ENCODE data around the gene IL17C. TPM values are rescaled to one million over a fixed set of nuclear protein-coding genes. Genes with fewer than 3 reads are reported as not detected.

Gene IL17C
- polyA plus RNA-seq, 1 donor from 2014 or later, result not detected

- H3K36me3 ChIP-seq (ENCODE audit: insufficient read depth, low read length), result peaks cover 5% of the 10 kb centered on the region
- H3K9me3 ChIP-seq (ENCODE audit: low read length), result no peaks in the 10 kb centered on the region
- H3K9ac ChIP-seq (ENCODE audit: low read length), result no peak overlapping the region
- peaks cover 4% of the 10 kb centered on the region for H3K79me2 ChIP-seq (replicated peaks; ENCODE audit: insufficient read depth, low read length)
- H4K20me1 ChIP-seq (ENCODE audit: insufficient read depth), result no peaks in the 10 kb centered on the region
- TF ChIP-seq TAF1 (IDR thresholded peaks at IDR 0.05; ENCODE audit: low read depth) (no peak), RAD21 (conservative IDR thresholded peaks at IDR 0.05) (no peak), EZH2 (IDR thresholded peaks at IDR 0.05; ENCODE audit: borderline replicate concordance, insufficient read depth, low read length, poor library complexity, severe bottlenecking) (no peak), MXI1 (conservative IDR thresholded peaks at IDR 0.05; ENCODE audit: poor library complexity, severe bottlenecking) (no peak), CTCF (IDR thresholded peaks at IDR 0.05; ENCODE audit: poor library complexity, severe bottlenecking) (no peak), SMC3 (conservative IDR thresholded peaks at IDR 0.05; ENCODE audit: poor library complexity) (no peak), POLR2AphosphoS5 (IDR thresholded peaks at IDR 0.05) (no peak), REST (IDR thresholded peaks at IDR 0.05; ENCODE audit: borderline replicate concordance) (no peak), EP300 (conservative IDR thresholded peaks at IDR 0.05; ENCODE audit: poor library complexity, severe bottlenecking) (no peak)
- no peak overlapping the region for H2AFZ ChIP-seq (ENCODE audit: low read depth, low read length)
- no peaks in the 10 kb centered on the region for H3K9me2 ChIP-seq (ENCODE audit: insufficient read depth, low read length)
- H3K27me3 ChIP-seq (ENCODE audit: insufficient read depth, low read depth, low read length), result no peaks in the 10 kb centered on the region
- no peaks in the 10 kb centered on the region for H3F3A ChIP-seq (ENCODE audit: insufficient read depth, low read length, poor library complexity, severe bottlenecking)
- no peak overlapping the region for H3K4me2 ChIP-seq (ENCODE audit: low read length)
- H3K27ac ChIP-seq (ENCODE audit: low read length), result no peak overlapping the region
- H3K4me3 ChIP-seq (ENCODE audit: low read length), result no peak overlapping the region
These were observed 38.4 kb upstream of the IL17C start for GRCh38 chr16:88599825-88600538.

DNA sequence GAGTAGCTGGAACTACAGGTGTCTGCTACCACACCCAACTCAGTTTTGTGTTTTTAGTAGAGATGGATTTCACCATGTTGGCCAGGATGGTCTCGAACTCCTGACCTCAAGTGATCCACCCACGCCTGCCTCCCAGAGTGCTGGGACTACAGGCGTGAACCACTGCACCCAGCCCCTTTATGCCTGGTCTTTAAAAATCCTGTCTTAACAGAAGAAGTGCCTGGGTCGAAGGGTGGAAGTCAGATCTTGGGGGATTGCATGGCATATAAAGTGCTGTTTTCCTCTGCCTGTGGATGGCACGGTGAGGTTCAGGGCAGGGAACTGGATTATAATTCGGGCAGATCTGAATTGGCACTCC, 37.9 kb upstream of the IL17C start:
- H3K9me2 ChIP-seq (ENCODE audit: insufficient read depth, low read length), result no peaks in the 10 kb centered on the region
- no peak overlapping the region for H3K4me2 ChIP-seq (ENCODE audit: low read length)
- H3K9ac ChIP-seq (ENCODE audit: low read length), result no peak overlapping the region
- no peak for TF ChIP-seq RAD21 (conservative IDR thresholded peaks at IDR 0.05)
- TF ChIP-seq MXI1 (conservative IDR thresholded peaks at IDR 0.05; ENCODE audit: poor library complexity, severe bottlenecking), result no peak
- TF ChIP-seq REST (IDR thresholded peaks at IDR 0.05; ENCODE audit: borderline replicate concordance), result no peak
- TF ChIP-seq TAF1 (IDR thresholded peaks at IDR 0.05; ENCODE audit: low read depth), result no peak
- no peak for TF ChIP-seq POLR2AphosphoS5 (IDR thresholded peaks at IDR 0.05)
- TF ChIP-seq CTCF (IDR thresholded peaks at IDR 0.05; ENCODE audit: poor library complexity, severe bottlenecking), result no peak
- no peak for TF ChIP-seq EZH2 (IDR thresholded peaks at IDR 0.05; ENCODE audit: borderline replicate concordance, insufficient read depth, low read length, poor library complexity, severe bottlenecking)
- no peaks in the 10 kb centered on the region for H3K9me3 ChIP-seq (ENCODE audit: low read length)
- H3K27ac ChIP-seq (ENCODE audit: low read length), result no peak overlapping the region
- H3F3A ChIP-seq (ENCODE audit: insufficient read depth, low read length, poor library complexity, severe bottlenecking), result no peaks in the 10 kb centered on the region
- no peak overlapping the region for H2AFZ ChIP-seq (ENCODE audit: low read depth, low read length)
- peaks cover 5% of the 10 kb centered on the region for H3K36me3 ChIP-seq (ENCODE audit: insufficient read depth, low read length)
- H3K4me3 ChIP-seq (ENCODE audit: low read length), result no peak overlapping the region
- no peaks in the 10 kb centered on the region for H4K20me1 ChIP-seq (ENCODE audit: insufficient read depth)
- peaks cover 4% of the 10 kb centered on the region for H3K79me2 ChIP-seq (replicated peaks; ENCODE audit: insufficient read depth, low read length)
- no peaks in the 10 kb centered on the region for H3K27me3 ChIP-seq (ENCODE audit: insufficient read depth, low read depth, low read length)

Measured in neural cell (in vitro differentiated cells).